Esophagus muscularis mucosa (tissue), 3 donors: Measurements from ENCODE around the gene ZNF587.
"Not testable (repeated sequence)": the region's sequence is repeated elsewhere in the genome, so short reads cannot be mapped to it uniquely, and the experiment has no call there.

ENCODE experiments used
- POLR2AphosphoS5 ChIP-seq, 2 donors: sonication (generic); formaldehyde crosslinking; IDR thresholded peaks; one replicate each; pipeline ENCODE4 v1.6.1; 2017; ENCODE audit warnings: antibody characterized with exemption in 2 of 2
- TF ChIP-seq, protein P1 (sequence below), 3 experiments: fragments of 200-600 bp in 2 of 3; fragments of 450-650 bp in 1 of 3; sonication (generic) in 2 of 3; IDR thresholded peaks; one replicate each; pipeline ENCODE4 v1.5.1; 2017 to 2019; ENCODE audit warnings: antibody characterized with exemption in 3 of 3, mild to moderate bottlenecking in 2 of 3, moderate library complexity in 1 of 3

DNA sequence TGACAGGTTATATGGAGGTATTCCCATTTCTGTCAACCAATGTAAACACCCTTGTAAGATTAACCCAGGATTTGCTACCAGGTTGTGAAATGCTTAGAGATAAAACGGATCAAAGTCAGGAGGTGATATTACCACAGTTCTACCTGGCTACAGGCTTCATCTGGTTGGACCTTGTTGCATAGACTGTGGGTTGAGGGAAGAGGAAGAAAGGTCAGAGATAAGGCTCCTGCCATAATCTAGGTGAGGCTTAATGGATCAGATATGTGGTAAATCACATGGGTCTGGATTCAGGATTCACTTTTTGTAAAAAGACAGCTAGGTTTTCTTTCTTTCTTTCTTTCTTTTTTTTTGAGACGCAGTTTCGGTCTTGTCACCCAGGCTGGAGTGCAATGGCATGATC, 28.2 kb upstream of the ZNF587 start:
- not testable (repeated sequence) for TF ChIP-seq POLR2AphosphoS5 (IDR thresholded peaks at IDR 0.05)
- TF ChIP-seq, protein P1, sequence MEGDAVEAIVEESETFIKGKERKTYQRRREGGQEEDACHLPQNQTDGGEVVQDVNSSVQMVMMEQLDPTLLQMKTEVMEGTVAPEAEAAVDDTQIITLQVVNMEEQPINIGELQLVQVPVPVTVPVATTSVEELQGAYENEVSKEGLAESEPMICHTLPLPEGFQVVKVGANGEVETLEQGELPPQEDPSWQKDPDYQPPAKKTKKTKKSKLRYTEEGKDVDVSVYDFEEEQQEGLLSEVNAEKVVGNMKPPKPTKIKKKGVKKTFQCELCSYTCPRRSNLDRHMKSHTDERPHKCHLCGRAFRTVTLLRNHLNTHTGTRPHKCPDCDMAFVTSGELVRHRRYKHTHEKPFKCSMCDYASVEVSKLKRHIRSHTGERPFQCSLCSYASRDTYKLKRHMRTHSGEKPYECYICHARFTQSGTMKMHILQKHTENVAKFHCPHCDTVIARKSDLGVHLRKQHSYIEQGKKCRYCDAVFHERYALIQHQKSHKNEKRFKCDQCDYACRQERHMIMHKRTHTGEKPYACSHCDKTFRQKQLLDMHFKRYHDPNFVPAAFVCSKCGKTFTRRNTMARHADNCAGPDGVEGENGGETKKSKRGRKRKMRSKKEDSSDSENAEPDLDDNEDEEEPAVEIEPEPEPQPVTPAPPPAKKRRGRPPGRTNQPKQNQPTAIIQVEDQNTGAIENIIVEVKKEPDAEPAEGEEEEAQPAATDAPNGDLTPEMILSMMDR (IDR thresholded peaks at IDR 0.05), result not testable (repeated sequence)
